Measurements from ENCODE around the gene NUDT14. TPM values are rescaled to one million over a fixed set of nuclear protein-coding genes. Genes with fewer than 3 reads are reported as not detected.

NUDT14 gene
- total RNA-seq, 2 donors from 2014 or later = 4.1 to 23.6 TPM

- TF ChIP-seq CTCF (IDR thresholded peaks at IDR 0.05) = no peak
- ATAC-seq (ENCODE audit: insufficient number of reproducible peaks, low FRiP score, low read depth) = no peak
Measured at GRCh38 chr14:105178868-105179140, 2.3 kb downstream of the NUDT14 start.

GRCh38 chr14:105178069-105178867 is 2.8 kb downstream of the NUDT14 start:
- H3K27me3 ChIP-seq (replicated peaks; ENCODE audit: insufficient read depth) = no peaks in the 10 kb centered on the region
- no peaks in the 10 kb centered on the region for H3K36me3 ChIP-seq
- DNase-seq (ENCODE audit: low spot score) (no peak), ATAC-seq (ENCODE audit: insufficient number of reproducible peaks, low FRiP score, low read depth) (no peak)
- TF ChIP-seq CTCF (IDR thresholded peaks at IDR 0.05) = no peak
- no peak overlapping the region for H3K4me3 ChIP-seq
- no peak overlapping the region for H3K27ac ChIP-seq
- no peaks in the 10 kb centered on the region for H3K9me3 ChIP-seq
- H3K4me1 ChIP-seq (ENCODE audit: control insufficient read depth in 1 of 2, low read depth in 2 of 2) = peaks cover 5 to 6% of the 10 kb centered on the region in 2 donors

More at GRCh38 chr14:105178868-105179140, 2.3 kb downstream of the NUDT14 start:
- H3K4me3 ChIP-seq = no peak overlapping the region
- H3K9me3 ChIP-seq = no peaks in the 10 kb centered on the region
- H3K4me1 ChIP-seq (ENCODE audit: control insufficient read depth in 1 of 2, low read depth in 2 of 2) = peaks cover 5 to 6% of the 10 kb centered on the region in 2 donors
- H3K27ac ChIP-seq = no peak overlapping the region
- no peaks in the 10 kb centered on the region for H3K27me3 ChIP-seq (replicated peaks; ENCODE audit: insufficient read depth)
- DNase-seq (ENCODE audit: low spot score) = no peak
- no peaks in the 10 kb centered on the region for H3K36me3 ChIP-seq

GRCh38 chr14:105177082-105177481 is 4.0 kb downstream of the NUDT14 start:
- Histone ChIP-seq H3K4me1 (ENCODE audit: control insufficient read depth in 1 of 2, low read depth in 2 of 2) (peaks cover 5 to 6% of the 10 kb centered on the region in 2 donors), H3K36me3 (no peaks in the 10 kb centered on the region), H3K9me3 (no peaks in the 10 kb centered on the region), H3K27me3 (replicated peaks; ENCODE audit: insufficient read depth) (no peaks in the 10 kb centered on the region), H3K4me3 (no peak overlapping the region), H3K27ac (no peak overlapping the region)
- DNase-seq (ENCODE audit: low spot score) (no peak), ATAC-seq (ENCODE audit: insufficient number of reproducible peaks, low FRiP score, low read depth) (no peak)
- no peak for TF ChIP-seq CTCF (IDR thresholded peaks at IDR 0.05)

- DNase-seq (ENCODE audit: low spot score) (no peak), ATAC-seq (ENCODE audit: insufficient number of reproducible peaks, low FRiP score, low read depth) (no peak)
- Histone ChIP-seq H3K4me3 (no peak overlapping the region), H3K27me3 (replicated peaks; ENCODE audit: insufficient read depth) (no peaks in the 10 kb centered on the region), H3K4me1 (ENCODE audit: control insufficient read depth in 1 of 2, low read depth in 2 of 2) (peaks cover 5 to 6% of the 10 kb centered on the region in 2 donors), H3K27ac (no peak overlapping the region), H3K36me3 (no peaks in the 10 kb centered on the region), H3K9me3 (no peaks in the 10 kb centered on the region)
- TF ChIP-seq CTCF (IDR thresholded peaks at IDR 0.05) = no peak
Measured at GRCh38 chr14:105176513-105176912, 4.6 kb downstream of the NUDT14 start.

- TF ChIP-seq CTCF (IDR thresholded peaks at IDR 0.05) = no peak
- no peak overlapping the region for H3K4me3 ChIP-seq
- no peak for DNase-seq (ENCODE audit: low spot score)
- H3K36me3 ChIP-seq = no peaks in the 10 kb centered on the region
- peaks cover 12 to 19% of the 10 kb centered on the region in 2 donors for H3K4me1 ChIP-seq (ENCODE audit: control insufficient read depth in 1 of 2, low read depth in 2 of 2)
- no peak for ATAC-seq (ENCODE audit: insufficient number of reproducible peaks, low FRiP score, low read depth)
- no peaks in the 10 kb centered on the region for H3K9me3 ChIP-seq
- H3K27me3 ChIP-seq (replicated peaks; ENCODE audit: insufficient read depth) = no peaks in the 10 kb centered on the region
- H3K27ac ChIP-seq = no peak overlapping the region
Measured at GRCh38 chr14:105173901-105174894, 6.9 kb downstream of the NUDT14 start.

Measured in thoracic aorta (tissue), 2 donors.